Tibial nerve (tissue), 4 donors: ENCODE data around the gene ALK. TPM values are rescaled to one million over a fixed set of nuclear protein-coding genes. Genes with fewer than 3 reads are reported as not detected.

Experiments
- DNase-seq, 2 donors: peaks; one replicate each; pipeline ENCODE4 v3.0.0-alpha.2; 2019; ENCODE audit warnings: low spot score in 2 of 2
- H3K27ac ChIP-seq, 4 donors: fragments of 200-600 bp; sonication (generic) in 3 of 4; one replicate each; pipeline ENCODE4 v1.5.1; 2017 to 2019; ENCODE audit warnings: mild to moderate bottlenecking in 1 of 4
- H3K27me3 ChIP-seq, 2 donors: fragments of 200-600 bp; sonication (generic) in 1 of 2; one replicate each; pipeline versions ENCODE4 v1.5.1 to v1.6.0; 2017 to 2019
- H3K36me3 ChIP-seq, 3 donors: fragments of 200-600 bp; sonication (generic); one replicate each; pipeline ENCODE4 v1.5.1; 2018 to 2019
- H3K4me1 ChIP-seq, 4 donors: fragments of 200-600 bp; sonication (generic) in 3 of 4; one replicate each; pipeline ENCODE4 v1.5.1; 2017 to 2019
- H3K4me3 ChIP-seq, 4 donors: fragments of 200-600 bp; sonication (generic) in 3 of 4; one replicate each; pipeline ENCODE4 v1.5.1; 2017 to 2019; ENCODE audit warnings: mild to moderate bottlenecking in 1 of 4, moderate library complexity in 1 of 4
- H3K9me3 ChIP-seq, 4 donors: fragments of 200-600 bp; sonication (generic) in 3 of 4; one replicate each; pipeline ENCODE4 v1.5.1; 2017 to 2019
- EP300 ChIP-seq, 2 donors: sonication (generic); formaldehyde crosslinking; IDR thresholded peaks; one replicate each; pipeline ENCODE4 v1.6.1; 2017; ENCODE audit warnings: antibody characterized with exemption in 2 of 2, mild to moderate bottlenecking in 1 of 2
- POLR2A ChIP-seq, 2 donors: fragments of 450-650 bp; IDR thresholded peaks; one replicate each; pipeline ENCODE4 v1.6.1; 2017; ENCODE audit warnings: antibody characterized with exemption in 2 of 2, mild to moderate bottlenecking in 2 of 2, moderate library complexity in 2 of 2
- WGBS, 2 donors: methylation state at CpG; one replicate each; pipeline ENCODE4 v1.1.5; 2018; 5-methylcytosine and 5-hydroxymethylcytosine counted together
- total RNA-seq, 4 donors: library from RNA; depleted of rRNA; stranded (reverse); fragments of >200 nt; gene quantifications; one replicate each; pipeline ENCODE4 v1.1.0, GENCODE V29; 2016
- TF ChIP-seq, protein P1 (sequence below), 5 experiments: fragments of 200-600 bp in 3 of 5; fragments of 450-650 bp in 2 of 5; sonication (generic) in 3 of 5; IDR thresholded peaks; one replicate each; pipeline ENCODE4 v1.5.1; 2016 to 2019; ENCODE audit warnings: antibody characterized with exemption in 5 of 5, mild to moderate bottlenecking in 3 of 5, moderate library complexity in 2 of 5

ALK gene
- total RNA-seq, 4 donors from 2014 or later = 0.39 to 4.8 (median 0.66) TPM

DNA sequence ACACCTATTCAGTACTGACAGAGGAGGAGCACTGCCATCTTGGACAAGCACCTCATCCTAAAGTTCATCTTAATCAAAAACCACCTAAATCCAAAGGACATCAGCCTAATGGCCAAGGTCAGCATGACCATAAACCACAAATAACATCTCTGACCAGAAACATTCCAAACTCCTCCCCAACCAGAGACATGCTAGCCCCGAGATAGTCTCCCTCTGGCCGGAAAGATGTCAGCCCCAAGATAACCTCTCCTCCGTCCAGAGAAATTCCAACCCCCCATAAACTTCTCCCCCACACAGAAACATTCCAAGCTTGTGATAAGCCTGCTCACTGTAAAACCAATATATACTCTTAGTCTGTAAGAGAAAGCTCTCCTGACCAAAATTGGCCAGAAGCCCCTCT, 545.5 kb downstream of the ALK start:
- H3K9me3 ChIP-seq = no peaks in the 10 kb centered on the region
- H3K36me3 ChIP-seq = no peaks in the 10 kb centered on the region
- 65 to 70% methylated on average over 3 of the region's 3 CpGs for WGBS, 2 donors
- no peaks in the 10 kb centered on the region for H3K27me3 ChIP-seq
- no peak overlapping the region for H3K27ac ChIP-seq
- no peak for DNase-seq
- TF ChIP-seq, protein P1, sequence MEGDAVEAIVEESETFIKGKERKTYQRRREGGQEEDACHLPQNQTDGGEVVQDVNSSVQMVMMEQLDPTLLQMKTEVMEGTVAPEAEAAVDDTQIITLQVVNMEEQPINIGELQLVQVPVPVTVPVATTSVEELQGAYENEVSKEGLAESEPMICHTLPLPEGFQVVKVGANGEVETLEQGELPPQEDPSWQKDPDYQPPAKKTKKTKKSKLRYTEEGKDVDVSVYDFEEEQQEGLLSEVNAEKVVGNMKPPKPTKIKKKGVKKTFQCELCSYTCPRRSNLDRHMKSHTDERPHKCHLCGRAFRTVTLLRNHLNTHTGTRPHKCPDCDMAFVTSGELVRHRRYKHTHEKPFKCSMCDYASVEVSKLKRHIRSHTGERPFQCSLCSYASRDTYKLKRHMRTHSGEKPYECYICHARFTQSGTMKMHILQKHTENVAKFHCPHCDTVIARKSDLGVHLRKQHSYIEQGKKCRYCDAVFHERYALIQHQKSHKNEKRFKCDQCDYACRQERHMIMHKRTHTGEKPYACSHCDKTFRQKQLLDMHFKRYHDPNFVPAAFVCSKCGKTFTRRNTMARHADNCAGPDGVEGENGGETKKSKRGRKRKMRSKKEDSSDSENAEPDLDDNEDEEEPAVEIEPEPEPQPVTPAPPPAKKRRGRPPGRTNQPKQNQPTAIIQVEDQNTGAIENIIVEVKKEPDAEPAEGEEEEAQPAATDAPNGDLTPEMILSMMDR (IDR thresholded peaks at IDR 0.05) = no peak
- TF ChIP-seq EP300 (IDR thresholded peaks at IDR 0.05) (no peak), POLR2A (IDR thresholded peaks at IDR 0.05) (no peak)
- no peaks in the 10 kb centered on the region for H3K4me1 ChIP-seq
- H3K4me3 ChIP-seq = no peak overlapping the region

DNA sequence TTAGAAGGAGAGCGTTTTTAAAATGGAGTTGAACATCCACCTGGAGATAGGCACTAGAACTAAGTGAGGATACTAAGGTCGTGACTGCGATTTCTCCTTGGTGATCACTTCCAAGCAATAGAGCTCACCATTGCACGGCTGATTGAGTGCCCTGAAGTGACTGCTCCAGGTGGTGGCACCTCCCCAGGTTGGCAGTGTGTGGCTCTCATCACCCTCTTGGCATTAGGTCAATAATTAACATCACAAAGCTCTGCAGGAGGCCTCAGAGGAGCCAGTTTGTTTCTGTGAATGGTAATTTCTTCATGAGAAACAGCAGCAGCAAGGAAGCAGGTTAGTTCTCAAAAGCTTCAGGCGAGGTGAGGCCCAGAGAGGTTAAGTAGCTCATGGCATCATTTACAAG, 546.6 kb downstream of the ALK start:
- DNase-seq = no peak
- Histone ChIP-seq H3K27ac (no peak overlapping the region), H3K27me3 (no peaks in the 10 kb centered on the region), H3K4me3 (no peak overlapping the region), H3K4me1 (no peaks in the 10 kb centered on the region), H3K9me3 (no peaks in the 10 kb centered on the region), H3K36me3 (no peaks in the 10 kb centered on the region)
- WGBS, 2 donors = 84 to 85% methylated on average over 5 of the region's 5 CpGs
- TF ChIP-seq EP300 (IDR thresholded peaks at IDR 0.05) (no peak), POLR2A (IDR thresholded peaks at IDR 0.05) (no peak)
- TF ChIP-seq, protein P1 (IDR thresholded peaks at IDR 0.05) = no peak

DNA sequence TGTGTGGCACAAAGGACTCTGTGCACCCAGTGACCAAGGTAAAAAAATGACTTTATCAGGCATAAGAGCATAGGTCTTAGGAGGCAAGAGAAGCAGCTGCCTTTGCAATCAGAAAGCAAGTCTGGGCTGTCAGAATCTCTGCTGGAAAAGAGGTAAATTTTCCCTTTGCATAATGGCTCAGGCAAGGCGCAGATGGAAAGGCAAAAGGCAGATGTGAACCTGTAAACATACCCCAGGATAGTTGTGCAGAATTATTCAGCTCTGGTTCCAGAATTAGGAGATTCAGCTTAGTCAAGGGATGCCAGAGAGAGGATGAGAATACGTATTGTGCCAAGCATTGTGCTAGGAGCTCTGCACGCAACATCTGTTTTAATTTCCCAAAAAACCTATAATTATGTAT, 547.5 kb downstream of the ALK start:
- Histone ChIP-seq H3K27me3 (no peaks in the 10 kb centered on the region), H3K27ac (no peak overlapping the region), H3K9me3 (no peaks in the 10 kb centered on the region), H3K4me1 (no peaks in the 10 kb centered on the region), H3K36me3 (no peaks in the 10 kb centered on the region), H3K4me3 (no peak overlapping the region)
- WGBS, 2 donors = 88 to 89% methylated on average over 3 of the region's 3 CpGs
- DNase-seq = no peak
- TF ChIP-seq, protein P1 (IDR thresholded peaks at IDR 0.05) = no peak
- TF ChIP-seq EP300 (IDR thresholded peaks at IDR 0.05) (no peak), POLR2A (IDR thresholded peaks at IDR 0.05) (no peak)

DNA sequence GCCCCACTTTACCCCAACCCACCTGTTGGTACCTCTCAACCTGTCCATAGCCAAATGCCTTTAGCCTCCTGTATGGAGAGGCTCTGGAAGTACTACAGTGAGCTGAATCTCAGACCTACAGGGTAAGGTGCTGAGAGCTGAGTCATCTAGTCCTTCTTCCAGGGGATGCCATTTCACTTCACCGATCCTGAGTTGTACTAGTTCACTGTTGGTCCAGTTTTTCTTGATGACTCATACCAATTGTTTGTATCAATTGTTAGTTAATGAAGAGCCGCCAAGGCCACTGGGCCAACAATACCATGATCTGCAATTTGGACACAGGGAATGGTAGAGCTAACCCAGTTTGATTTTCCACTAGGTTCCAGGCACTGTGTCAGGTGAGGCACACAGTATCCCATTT, 549.2 kb downstream of the ALK start:
- Histone ChIP-seq H3K9me3 (no peaks in the 10 kb centered on the region), H3K27ac (no peak overlapping the region), H3K4me3 (no peak overlapping the region), H3K27me3 (no peaks in the 10 kb centered on the region), H3K36me3 (no peaks in the 10 kb centered on the region), H3K4me1 (no peaks in the 10 kb centered on the region)
- DNase-seq = no peak
- TF ChIP-seq, protein P1 (IDR thresholded peaks at IDR 0.05) = no peak
- TF ChIP-seq EP300 (IDR thresholded peaks at IDR 0.05) (no peak), POLR2A (IDR thresholded peaks at IDR 0.05) (no peak)
- 81 to 92% methylated on average over 2 of the region's 2 CpGs for WGBS, 2 donors

DNA sequence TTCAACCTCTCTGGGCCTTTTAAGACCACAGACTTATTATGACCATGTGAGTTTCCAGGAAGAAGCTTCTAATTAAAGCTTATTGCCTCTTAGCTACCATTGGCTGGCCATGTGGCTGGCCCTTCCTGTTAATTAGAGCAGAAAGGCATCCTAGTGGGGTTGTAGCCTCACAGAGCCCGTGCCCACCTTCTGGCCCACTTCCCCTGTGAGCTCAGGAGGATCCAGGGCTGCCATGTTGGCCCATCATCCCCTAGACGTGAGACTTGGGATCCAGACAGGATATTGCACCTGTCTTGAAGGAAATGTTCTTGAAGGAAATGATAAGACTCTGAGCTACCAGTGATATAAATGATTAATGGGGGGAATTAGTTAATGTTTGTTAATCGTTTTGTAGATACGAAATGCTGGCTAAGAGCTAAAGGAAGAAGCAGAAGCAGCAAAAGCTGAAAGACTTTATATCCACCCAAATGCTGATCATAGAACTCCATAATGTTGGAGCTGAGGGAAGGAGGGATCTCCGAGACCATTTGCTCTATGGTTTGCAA, 550.7 kb downstream of the ALK start:
- Histone ChIP-seq H3K4me1 (no peaks in the 10 kb centered on the region), H3K9me3 (no peaks in the 10 kb centered on the region), H3K36me3 (no peaks in the 10 kb centered on the region), H3K4me3 (no peak overlapping the region), H3K27me3 (no peaks in the 10 kb centered on the region), H3K27ac (no peak overlapping the region)
- no peak for DNase-seq
- 69 to 72% methylated on average over 5 of the region's 5 CpGs for WGBS, 2 donors
- TF ChIP-seq, protein P1 (IDR thresholded peaks at IDR 0.05) = no peak
- TF ChIP-seq EP300 (IDR thresholded peaks at IDR 0.05) (no peak), POLR2A (IDR thresholded peaks at IDR 0.05) (no peak)
